SK-N-SH (cell line): ENCODE results near the gene ANAPC5. TPM values are rescaled to one million over a fixed set of nuclear protein-coding genes. Genes with fewer than 3 reads are reported as not detected.

Source experiments
- CTCF ChIA-PET: fragments of 300-600, 350-600 bp; formaldehyde crosslinking; extraction: SDS; loops from one replicate; lab custom pipeline; 2021; lab: Yijun Ruan, JAX
- POLR2A ChIA-PET: fragments of 350-600 bp; sonication (Branson Sonifier 250); formaldehyde crosslinking; extraction: SDS; loops from one replicate; lab custom pipeline; 2020; ENCODE audit warnings: antibody characterized with exemption, inconsistent platforms; lab: Yijun Ruan, JAX
- DNase-seq: peaks from one replicate; pipeline ENCODE4 v3.0.0; 2012
- H2AFZ ChIP-seq: fragments of 200-600 bp; sonication (generic); 2 replicates; pipeline ENCODE4 v1.8.1; 2016; ENCODE audit warnings: antibody characterized with exemption, mild to moderate bottlenecking, low read depth
- H3F3A ChIP-seq: fragments of 200-600 bp; sonication (generic); replicated peaks from 2 replicates; pipeline ENCODE3; 2016; ENCODE audit warnings: antibody characterized with exemption, mild to moderate bottlenecking; ENCODE audit not compliant: insufficient read depth
- H3K27ac ChIP-seq, 2 experiments: fragments of 200-500 bp in 1 of 2; fragments of 200-600 bp in 1 of 2; sonication (Bioruptor generic) in 1 of 2; sonication (generic), shearing (Covaris generic) in 1 of 2; 2 replicates each; pipeline versions ENCODE4 v1.5.1 to v1.6.1; 2014 to 2016; ENCODE audit warnings: low read depth in 2 of 2, inconsistent platforms in 1 of 2, low read length in 1 of 2, mild to moderate bottlenecking in 1 of 2, mixed read lengths in 1 of 2
- H3K27me3 ChIP-seq: fragments of 200-600 bp; sonication (generic), shearing (Covaris generic); 2 replicates; pipeline ENCODE4 v1.6.1; 2016; ENCODE audit warnings: mixed run types; ENCODE audit not compliant: insufficient read depth
- H3K36me3 ChIP-seq, 2 experiments: fragments of 200-500 bp in 1 of 2; fragments of 200-600 bp in 1 of 2; sonication (Bioruptor generic) in 1 of 2; sonication (generic) in 1 of 2; replicated peaks in 1 of 2; 2 replicates each; pipeline versions ENCODE3 to v1.5.1; 2014 to 2016; ENCODE audit warnings: low read length in 1 of 2, mild to moderate bottlenecking in 1 of 2; ENCODE audit not compliant: insufficient read depth in 2 of 2, control insufficient read depth in 1 of 2
- H3K4me1 ChIP-seq, 2 experiments: fragments of 200-500 bp in 1 of 2; fragments of 200-600 bp in 1 of 2; sonication (Bioruptor generic) in 1 of 2; sonication (generic), shearing (Covaris generic) in 1 of 2; 2 replicates each; pipeline versions ENCODE4 v1.5.1 to v1.6.1; 2014 to 2016; ENCODE audit warnings: low read depth in 1 of 2, low read length in 1 of 2, mixed run types in 1 of 2; ENCODE audit not compliant: insufficient read depth in 2 of 2, control insufficient read depth in 1 of 2
- H3K4me2 ChIP-seq: fragments of 200-600 bp; sonication (generic), shearing (Covaris generic); 2 replicates; pipeline ENCODE4 v1.6.1; 2017; ENCODE audit warnings: mixed run types
- H3K4me3 ChIP-seq, 2 experiments: fragments of 200-500 bp in 1 of 2; fragments of 200-600 bp in 1 of 2; sonication (Bioruptor generic) in 1 of 2; sonication (generic), shearing (Covaris generic) in 1 of 2; 2 replicates each; pipeline versions ENCODE4 v1.5.1 to v1.8.1; 2014 to 2016; ENCODE audit warnings: low read depth in 2 of 2, inconsistent platforms in 1 of 2, low read length in 1 of 2, mild to moderate bottlenecking in 1 of 2, mixed read lengths in 1 of 2, moderate library complexity in 1 of 2
- H3K79me2 ChIP-seq: fragments of 200-600 bp; sonication (generic); 2 replicates; pipeline ENCODE4 v1.8.1; 2017; ENCODE audit warnings: mild to moderate bottlenecking; ENCODE audit not compliant: insufficient read depth
- H3K9ac ChIP-seq: fragments of 200-600 bp; sonication (generic); 2 replicates; pipeline ENCODE4 v1.6.1; 2017; ENCODE audit warnings: mixed run types
- H3K9me2 ChIP-seq: fragments of 200-600 bp; sonication (generic); 2 replicates; pipeline ENCODE4 v1.6.1; 2017; ENCODE audit warnings: mixed run types
- H3K9me3 ChIP-seq: fragments of 200-600 bp; sonication (generic); 2 replicates; pipeline ENCODE4 v1.6.1; 2017; ENCODE audit warnings: mixed run types, mild to moderate bottlenecking, moderate library complexity
- H4K20me1 ChIP-seq: fragments of 200-600 bp; sonication (generic); 2 replicates; pipeline ENCODE4 v1.6.1; 2017; ENCODE audit warnings: mild to moderate bottlenecking, mixed run types; ENCODE audit not compliant: insufficient read depth
- EZH2phosphoT487 ChIP-seq: fragments of 200-600 bp; sonication (generic); IDR thresholded peaks from 2 replicates; pipeline ENCODE4 v1.6.1; 2017; ENCODE audit warnings: low read depth, mixed run types, mild to moderate bottlenecking, antibody characterized with exemption, moderate library complexity, borderline replicate concordance
- FOSL2 ChIP-seq: IDR thresholded peaks from 2 replicates; pipeline ENCODE4 v1.4.0; 2012; ENCODE audit warnings: low read depth, mild to moderate bottlenecking, moderate library complexity, borderline replicate concordance
- FOXM1 ChIP-seq: IDR thresholded peaks from 2 replicates; pipeline ENCODE4 v1.4.0; 2012; ENCODE audit warnings: low read depth, mild to moderate bottlenecking
- GABPA ChIP-seq: IDR thresholded peaks from 2 replicates; pipeline ENCODE4 v1.4.0; 2012; ENCODE audit warnings: low read depth, mild to moderate bottlenecking
- MXI1 ChIP-seq: IDR thresholded peaks from 2 replicates; pipeline ENCODE4 v1.6.1; 2012; ENCODE audit warnings: mild to moderate bottlenecking, low read depth, low read length, improper control_type of control experiment
- POLR2AphosphoS5 ChIP-seq: IDR thresholded peaks from 2 replicates; pipeline ENCODE4 v1.6.1; 2012; ENCODE audit warnings: low read depth, low read length
- RCOR1 ChIP-seq: fragments of 150-350 bp; IDR thresholded peaks from 2 replicates; pipeline ENCODE4 v1.6.1; 2017; ENCODE audit warnings: antibody characterized with exemption, low read length
- RFX5 ChIP-seq: IDR thresholded peaks from 2 replicates; pipeline ENCODE4 v1.6.1; 2012; ENCODE audit warnings: mild to moderate bottlenecking, improper control_type of control experiment, low read length
- RXRA ChIP-seq: IDR thresholded peaks from 2 replicates; pipeline ENCODE4 v1.4.0; 2012; ENCODE audit warnings: low read depth, mild to moderate bottlenecking, borderline replicate concordance
- SMC3 ChIP-seq: IDR thresholded peaks from 2 replicates; pipeline ENCODE4 v1.6.1; 2012; ENCODE audit warnings: low read depth, low read length, improper control_type of control experiment
- TAF1 ChIP-seq: IDR thresholded peaks from 2 replicates; pipeline ENCODE4 v1.6.1; 2012; ENCODE audit warnings: low read depth, mild to moderate bottlenecking, low read length, moderate library complexity, borderline replicate concordance
- YY1 ChIP-seq: IDR thresholded peaks from 2 replicates; pipeline ENCODE4 v1.4.0; 2012; ENCODE audit warnings: low read depth, mild to moderate bottlenecking
- WGBS: methylation state at CpG from one replicate; pipeline ENCODE4 v1.1.6; 2017; ENCODE audit warnings: low lambda C conversion rate; 5-methylcytosine and 5-hydroxymethylcytosine counted together
- polyA plus RNA-seq, 3 experiments: library from polyadenylated mRNA; depleted of rRNA; stranded (reverse); fragments of >200 nt; gene quantifications; 2 replicates each; pipeline ENCODE4 v1.2.3, GENCODE V29; 2012
- TF ChIP-seq, protein P1 (sequence below): fragments of 150-350 bp; IDR thresholded peaks from 2 replicates; pipeline ENCODE4 v1.6.1; 2016; ENCODE audit warnings: mild to moderate bottlenecking, low read depth, low read length
- TF ChIP-seq, protein P2 (sequence below): IDR thresholded peaks from 2 replicates; pipeline ENCODE4 v1.4.0; 2012; ENCODE audit warnings: low read depth
- TF ChIP-seq, protein P3 (sequence below): fragments of 200-600 bp; sonication (generic); IDR thresholded peaks from 2 replicates; pipeline ENCODE4 v1.6.1; 2017; ENCODE audit warnings: antibody characterized with exemption, mild to moderate bottlenecking, moderate library complexity

Gene ANAPC5
- polyA plus RNA-seq, 1 of the 3 experiments (the other 2 are of a cell fraction) = 110 TPM

DNA sequence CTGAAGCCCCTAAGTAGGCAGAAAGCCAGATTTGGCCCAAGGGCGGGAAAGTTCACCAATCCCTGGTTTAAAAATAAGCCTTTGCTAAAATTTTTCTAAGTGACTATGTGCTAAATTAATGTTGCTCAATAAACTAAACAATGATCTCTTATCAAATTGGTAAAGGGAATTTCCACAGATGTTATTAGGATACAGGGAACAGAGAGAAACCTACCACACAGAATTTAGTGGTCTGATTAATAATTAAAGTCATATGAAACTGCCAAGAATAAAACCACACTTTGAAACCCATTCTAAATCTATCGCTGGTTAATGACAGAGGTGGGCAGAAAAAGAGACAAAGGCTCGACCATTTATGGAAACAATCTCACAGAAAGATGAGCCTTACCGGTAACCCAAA lies 22.0 kb downstream of the ANAPC5 start (continued):
- no peak for TF ChIP-seq RXRA

DNA sequence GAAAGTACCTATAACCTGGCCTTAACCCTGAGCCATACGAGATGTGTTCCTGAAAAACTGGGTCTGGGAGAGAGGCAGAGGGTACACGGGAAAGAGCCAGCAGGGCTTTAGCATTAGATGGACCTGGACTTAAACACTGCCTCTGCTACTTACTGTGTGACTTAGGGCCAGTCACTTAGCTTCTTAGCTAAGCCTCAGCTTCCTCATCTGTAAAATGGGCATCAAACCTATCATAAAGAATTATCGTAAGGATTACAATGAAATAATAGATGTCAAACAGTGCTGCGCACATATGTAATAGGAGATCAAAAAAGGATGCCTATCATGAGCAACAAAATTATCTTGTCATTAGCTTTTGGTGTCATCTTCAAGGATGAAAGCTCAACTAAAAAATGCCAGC lies 23.6 kb downstream of the ANAPC5 start:
- no peaks in the 10 kb centered on the region for H3K9me2 ChIP-seq
- H3K9ac ChIP-seq = no peak overlapping the region
- peaks cover 60 to 76% of the 10 kb centered on the region in 2 experiments for H3K36me3 ChIP-seq
- H4K20me1 ChIP-seq = no peaks in the 10 kb centered on the region
- H3K27ac ChIP-seq = peak overlapping the region in 1 of 2 experiments; percentile 83; a peak in 2 of 4 replicates
- POLR2A ChIA-PET = interaction anchor here (0.6 kb wide), 1 partner anchor 11 kb away, joined by 3 read pairs; no protein-coding TSS in a partner anchor
- no peak overlapping the region for H3K4me3 ChIP-seq
- H3K27me3 ChIP-seq = no peaks in the 10 kb centered on the region
- no peak overlapping the region for H2AFZ ChIP-seq
- 91% methylated on average over 4 of the region's 4 CpGs for WGBS
- no peaks in the 10 kb centered on the region for H3F3A ChIP-seq
- TF ChIP-seq SMC3 = no peak
- TF ChIP-seq RXRA = no peak
- TF ChIP-seq FOXM1 = no peak
- TF ChIP-seq GABPA = no peak
- no peak for TF ChIP-seq YY1
- no peak for TF ChIP-seq EZH2phosphoT487
- TF ChIP-seq MXI1 = no peak
- no peak for TF ChIP-seq RCOR1
- no peak for TF ChIP-seq POLR2AphosphoS5
- TF ChIP-seq, protein P1, sequence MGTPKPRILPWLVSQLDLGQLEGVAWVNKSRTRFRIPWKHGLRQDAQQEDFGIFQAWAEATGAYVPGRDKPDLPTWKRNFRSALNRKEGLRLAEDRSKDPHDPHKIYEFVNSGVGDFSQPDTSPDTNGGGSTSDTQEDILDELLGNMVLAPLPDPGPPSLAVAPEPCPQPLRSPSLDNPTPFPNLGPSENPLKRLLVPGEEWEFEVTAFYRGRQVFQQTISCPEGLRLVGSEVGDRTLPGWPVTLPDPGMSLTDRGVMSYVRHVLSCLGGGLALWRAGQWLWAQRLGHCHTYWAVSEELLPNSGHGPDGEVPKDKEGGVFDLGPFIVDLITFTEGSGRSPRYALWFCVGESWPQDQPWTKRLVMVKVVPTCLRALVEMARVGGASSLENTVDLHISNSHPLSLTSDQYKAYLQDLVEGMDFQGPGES = no peak
- TF ChIP-seq, protein P2, sequence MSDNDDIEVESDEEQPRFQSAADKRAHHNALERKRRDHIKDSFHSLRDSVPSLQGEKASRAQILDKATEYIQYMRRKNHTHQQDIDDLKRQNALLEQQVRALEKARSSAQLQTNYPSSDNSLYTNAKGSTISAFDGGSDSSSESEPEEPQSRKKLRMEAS = no peak
- TF ChIP-seq TAF1 = no peak
- no peak overlapping the region for H3K4me2 ChIP-seq
- DNase-seq = no peak
- H3K79me2 ChIP-seq = no peaks in the 10 kb centered on the region
- CTCF ChIA-PET = interaction anchor here (1.2 to 12.4 kb wide), 3 partner anchors 11 to 126 kb away, joined by 3 to 192 read pairs (median 4); no protein-coding TSS in a partner anchor
- H3K4me1 ChIP-seq = peaks cover 0 to 24% of the 10 kb centered on the region in 2 experiments; a peak in 2 of 4 replicates
- no peaks in the 10 kb centered on the region for H3K9me3 ChIP-seq

DNA sequence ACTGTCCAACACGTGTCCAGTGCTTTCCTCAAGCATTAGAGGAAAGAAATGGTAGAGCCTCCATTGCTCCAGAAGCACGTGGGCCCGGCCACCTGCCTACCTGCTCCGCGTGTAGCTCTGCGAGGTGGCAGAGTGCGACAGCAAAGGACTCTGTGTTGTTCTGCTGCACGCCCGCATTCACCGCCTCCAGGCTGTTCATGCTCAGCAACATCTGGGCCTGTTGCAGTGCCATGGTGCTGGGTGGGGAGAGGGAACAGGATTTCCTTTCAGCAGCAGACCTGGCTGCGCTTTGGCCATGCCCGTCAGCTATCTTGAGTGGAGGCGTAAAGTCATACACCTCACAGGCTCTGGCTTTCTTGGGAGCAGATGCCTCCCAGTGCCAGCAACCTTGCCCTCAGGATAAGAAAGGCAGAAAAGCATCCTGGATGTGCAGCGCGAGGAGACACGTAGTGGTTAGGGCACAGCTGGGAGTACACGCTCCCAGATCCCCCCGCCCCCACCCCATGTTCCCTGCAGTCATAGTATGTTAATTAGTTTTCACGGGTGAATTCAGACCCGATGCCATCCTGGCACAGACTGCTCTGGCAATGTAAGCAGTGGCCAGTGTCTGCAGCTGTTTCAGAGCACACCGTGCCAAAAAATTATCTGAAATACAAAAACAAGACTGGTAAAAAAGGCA lies 25.1 kb downstream of the ANAPC5 start:
- WGBS = 80% methylated on average over 21 of the region's 21 CpGs
- TF ChIP-seq RFX5 (no peak), FOSL2 (no peak)
- TF ChIP-seq, protein P2 = no peak
- TF ChIP-seq, protein P3, sequence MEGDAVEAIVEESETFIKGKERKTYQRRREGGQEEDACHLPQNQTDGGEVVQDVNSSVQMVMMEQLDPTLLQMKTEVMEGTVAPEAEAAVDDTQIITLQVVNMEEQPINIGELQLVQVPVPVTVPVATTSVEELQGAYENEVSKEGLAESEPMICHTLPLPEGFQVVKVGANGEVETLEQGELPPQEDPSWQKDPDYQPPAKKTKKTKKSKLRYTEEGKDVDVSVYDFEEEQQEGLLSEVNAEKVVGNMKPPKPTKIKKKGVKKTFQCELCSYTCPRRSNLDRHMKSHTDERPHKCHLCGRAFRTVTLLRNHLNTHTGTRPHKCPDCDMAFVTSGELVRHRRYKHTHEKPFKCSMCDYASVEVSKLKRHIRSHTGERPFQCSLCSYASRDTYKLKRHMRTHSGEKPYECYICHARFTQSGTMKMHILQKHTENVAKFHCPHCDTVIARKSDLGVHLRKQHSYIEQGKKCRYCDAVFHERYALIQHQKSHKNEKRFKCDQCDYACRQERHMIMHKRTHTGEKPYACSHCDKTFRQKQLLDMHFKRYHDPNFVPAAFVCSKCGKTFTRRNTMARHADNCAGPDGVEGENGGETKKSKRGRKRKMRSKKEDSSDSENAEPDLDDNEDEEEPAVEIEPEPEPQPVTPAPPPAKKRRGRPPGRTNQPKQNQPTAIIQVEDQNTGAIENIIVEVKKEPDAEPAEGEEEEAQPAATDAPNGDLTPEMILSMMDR = no peak
- TF ChIP-seq, protein P1 = no peak

More for the DNA sequence above, 25.1 kb downstream of the ANAPC5 start:
- Histone ChIP-seq H3K27ac (peak overlapping the region in 1 of 2 experiments; percentile 83; a peak in 2 of 4 replicates), H3F3A (no peaks in the 10 kb centered on the region), H4K20me1 (no peaks in the 10 kb centered on the region), H3K9me2 (no peaks in the 10 kb centered on the region), H3K36me3 (peaks cover 57 to 65% of the 10 kb centered on the region in 2 experiments), H3K4me2 (no peak overlapping the region), H3K4me1 (peaks cover 0 to 24% of the 10 kb centered on the region in 2 experiments; a peak in 2 of 4 replicates), H3K79me2 (no peaks in the 10 kb centered on the region), H3K9me3 (no peaks in the 10 kb centered on the region), H3K27me3 (no peaks in the 10 kb centered on the region), H2AFZ (no peak overlapping the region), H3K9ac (no peak overlapping the region), H3K4me3 (no peak overlapping the region; a peak in 1 of 4 replicates)
- DNase-seq = peak; percentile 79
- ChIA-PET CTCF (interaction anchor here (4.5 to 12.4 kb wide), 2 partner anchors 8 to 117 kb away, joined by 22 to 192 read pairs; no protein-coding TSS in a partner anchor), POLR2A (interaction anchor here (1.7 kb wide), 1 partner anchor 74 kb away, joined by 6 read pairs; the partner anchor contains the start of gene RNF34)
